Effector memory CD8-positive, alpha-beta T cell (primary cell): Measurements from ENCODE around the gene NBAS.

Experiments
- ATAC-seq: fragments of 150-1000 bp; cut with Tn5 transposase; replicated peaks from 2 replicates; pipeline ENCODE4 v1.10.0; 2021; ENCODE audit warnings: mild to moderate bottlenecking, moderate library complexity
- DNase-seq, 3 experiments: peaks; one replicate each; pipeline ENCODE4 v3.0.0; 2021
- H3K27ac Mint-ChIP-seq, 2 donors: one replicate each; pipeline ENCODE4 v1.8.0; 2022; ENCODE audit warnings: mild to moderate bottlenecking in 2 of 2, mixed read lengths in 2 of 2, moderate library complexity in 2 of 2
- H3K27me3 Mint-ChIP-seq, 2 donors: one replicate each; pipeline ENCODE4 v1.8.0; 2022; ENCODE audit warnings: mixed read lengths in 2 of 2
- H3K36me3 Mint-ChIP-seq: one replicate; pipeline ENCODE4 v1.8.0; 2022; ENCODE audit warnings: mild to moderate bottlenecking, moderate library complexity, mixed read lengths; ENCODE audit not compliant: insufficient read depth
- H3K4me1 Mint-ChIP-seq, 2 donors: one replicate each; pipeline ENCODE4 v1.8.0; 2022; ENCODE audit warnings: low read depth in 2 of 2, mixed read lengths in 2 of 2
- H3K4me3 Mint-ChIP-seq, 2 donors: one replicate each; pipeline ENCODE4 v1.8.0; 2022; ENCODE audit warnings: mild to moderate bottlenecking in 2 of 2, mixed read lengths in 2 of 2, moderate library complexity in 2 of 2
- H3K9me3 Mint-ChIP-seq, 2 donors: one replicate each; pipeline ENCODE4 v1.8.0; 2022; ENCODE audit warnings: mixed read lengths in 2 of 2

The NBAS gene

GRCh38 chr2:15126373-15126772, 434.8 kb downstream of the NBAS start:
- H3K27ac Mint-ChIP-seq = no peak overlapping the region
- DNase-seq (no peak), ATAC-seq (no peak)
- H3K9me3 Mint-ChIP-seq = no peaks in the 10 kb centered on the region
- H3K4me3 Mint-ChIP-seq = no peak overlapping the region
- peaks cover 5 to 19% of the 10 kb centered on the region in 2 donors for H3K27me3 Mint-ChIP-seq
- H3K4me1 Mint-ChIP-seq = no peaks in the 10 kb centered on the region
- H3K36me3 Mint-ChIP-seq = no peaks in the 10 kb centered on the region

- no peak overlapping the region for H3K27ac Mint-ChIP-seq
- H3K4me3 Mint-ChIP-seq = no peak overlapping the region
- H3K27me3 Mint-ChIP-seq = peaks cover 0 to 12% of the 10 kb centered on the region in 2 donors
- H3K9me3 Mint-ChIP-seq = no peaks in the 10 kb centered on the region
- no peaks in the 10 kb centered on the region for H3K36me3 Mint-ChIP-seq
- peaks cover 0 to 2% of the 10 kb centered on the region in 2 donors for H3K4me1 Mint-ChIP-seq
- DNase-seq = no peak
- no peak for ATAC-seq
Observed at GRCh38 chr2:15122915-15123314, 438.2 kb downstream of the NBAS start.

- Mint-ChIP-seq H3K4me3 (no peak overlapping the region), H3K4me1 (peaks cover 0 to 2% of the 10 kb centered on the region in 2 donors), H3K9me3 (no peaks in the 10 kb centered on the region), H3K36me3 (no peaks in the 10 kb centered on the region), H3K27ac (no peak overlapping the region), H3K27me3 (peaks cover 0 to 18% of the 10 kb centered on the region in 2 donors)
- DNase-seq (no peak), ATAC-seq (no peak)
Observed at GRCh38 chr2:15120631-15121030, 440.5 kb downstream of the NBAS start.

GRCh38 chr2:15119722-15120175, 441.4 kb downstream of the NBAS start:
- H3K4me1 Mint-ChIP-seq = peaks cover 0 to 2% of the 10 kb centered on the region in 2 donors
- DNase-seq (no peak), ATAC-seq (no peak)
- no peak overlapping the region for H3K4me3 Mint-ChIP-seq
- no peaks in the 10 kb centered on the region for H3K9me3 Mint-ChIP-seq
- peak overlapping the region in 1 of 2 donors; percentile 24 for H3K27ac Mint-ChIP-seq
- no peaks in the 10 kb centered on the region for H3K36me3 Mint-ChIP-seq
- H3K27me3 Mint-ChIP-seq = peaks cover 0 to 18% of the 10 kb centered on the region in 2 donors

- Mint-ChIP-seq H3K4me3 (no peak overlapping the region), H3K27ac (no peak overlapping the region), H3K36me3 (no peaks in the 10 kb centered on the region), H3K4me1 (peaks cover 0 to 2% of the 10 kb centered on the region in 2 donors), H3K9me3 (peaks cover 0 to 4% of the 10 kb centered on the region in 2 donors), H3K27me3 (peaks cover 0 to 16% of the 10 kb centered on the region in 2 donors)
- ATAC-seq (no peak), DNase-seq (no peak)
Observed at GRCh38 chr2:15117409-15118050, 443.6 kb downstream of the NBAS start.
